ENCODE measurements around the gene TNIP3.
A peak's percentile ranks its signal among the peaks of the same experiment; 100 is the strongest.
"Not testable (repeated sequence)": the region's sequence is repeated elsewhere in the genome, so short reads cannot be mapped to it uniquely, and the experiment has no call there.

The TNIP3 gene, protein sequence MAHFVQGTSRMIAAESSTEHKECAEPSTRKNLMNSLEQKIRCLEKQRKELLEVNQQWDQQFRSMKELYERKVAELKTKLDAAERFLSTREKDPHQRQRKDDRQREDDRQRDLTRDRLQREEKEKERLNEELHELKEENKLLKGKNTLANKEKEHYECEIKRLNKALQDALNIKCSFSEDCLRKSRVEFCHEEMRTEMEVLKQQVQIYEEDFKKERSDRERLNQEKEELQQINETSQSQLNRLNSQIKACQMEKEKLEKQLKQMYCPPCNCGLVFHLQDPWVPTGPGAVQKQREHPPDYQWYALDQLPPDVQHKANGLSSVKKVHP

DNA sequence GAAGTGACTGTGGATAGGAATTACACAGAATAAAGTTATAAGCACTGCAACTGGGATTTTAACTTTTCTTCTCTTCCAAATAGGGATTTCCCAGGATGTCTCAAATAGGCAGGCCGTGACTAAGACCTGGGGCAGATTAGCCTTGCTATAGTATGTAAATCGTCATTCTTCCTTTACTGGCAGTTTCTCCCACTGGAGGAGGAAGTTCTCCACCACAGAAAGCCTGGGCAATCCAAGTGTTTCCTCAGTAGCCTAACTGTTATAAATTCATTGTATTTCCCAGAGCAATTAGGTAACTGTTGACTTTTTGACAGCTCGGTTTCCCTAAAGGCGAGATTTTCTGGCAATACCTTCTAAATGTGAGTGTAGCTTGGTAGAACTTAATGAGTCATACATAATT lies at the start of gene TNIP3:
Gene TNIP3, minus strand, starts transcription at position 31 of the 400 bp plus-strand sequence. CDS start 196 bp downstream, outside the sequence.
- no peak for DNase-seq

GRCh38 chr4:121212806-121213205 lies 48.7 kb upstream of the TNIP3 start:
- no peak for DNase-seq

GRCh38 chr4:121209171-121209570 lies 45.0 kb upstream of the TNIP3 start:
- DNase-seq = no peak

DNA sequence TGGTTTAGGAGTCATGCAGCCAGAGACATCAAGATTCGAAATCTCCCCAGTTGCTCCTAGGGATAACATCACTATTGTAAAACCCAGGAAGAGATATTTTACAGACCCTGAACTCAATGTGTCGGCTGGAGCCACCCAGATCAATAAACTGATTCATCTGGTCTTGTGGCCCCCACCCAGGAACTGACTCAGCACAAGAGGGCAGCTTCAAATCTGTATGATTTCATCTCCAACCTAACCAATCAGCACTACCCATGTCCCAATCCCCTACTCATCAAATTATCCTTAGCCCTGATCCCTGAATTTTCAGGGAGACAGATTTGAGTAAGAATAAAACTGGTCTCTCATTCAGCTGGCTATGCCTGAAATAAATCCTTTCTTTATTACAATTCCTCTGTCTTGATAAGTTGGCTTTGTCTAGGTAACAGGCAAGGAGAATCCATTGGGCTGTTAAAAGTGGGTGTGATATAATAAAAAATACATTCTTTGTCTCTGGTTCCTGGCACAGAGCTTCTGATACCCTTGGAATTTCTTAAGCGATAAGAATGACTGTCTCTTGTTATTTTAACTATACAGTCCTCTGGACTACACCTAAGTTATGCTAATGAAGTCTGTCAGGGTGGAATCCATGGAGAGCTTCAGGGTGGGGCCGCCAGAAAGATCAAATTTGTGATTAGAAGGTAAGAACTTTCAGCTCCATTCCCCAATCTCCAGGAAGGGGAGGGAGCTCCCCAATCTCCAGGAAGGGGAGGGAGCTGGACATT lies 44.3 kb upstream of the TNIP3 start:
- DNase-seq = no peak

GRCh38 chr4:121205777-121206176 lies 41.7 kb upstream of the TNIP3 start:
- not testable (repeated sequence) for DNase-seq

GRCh38 chr4:121200795-121201472 lies 36.8 kb upstream of the TNIP3 start:
- DNase-seq = no peak

DNA sequence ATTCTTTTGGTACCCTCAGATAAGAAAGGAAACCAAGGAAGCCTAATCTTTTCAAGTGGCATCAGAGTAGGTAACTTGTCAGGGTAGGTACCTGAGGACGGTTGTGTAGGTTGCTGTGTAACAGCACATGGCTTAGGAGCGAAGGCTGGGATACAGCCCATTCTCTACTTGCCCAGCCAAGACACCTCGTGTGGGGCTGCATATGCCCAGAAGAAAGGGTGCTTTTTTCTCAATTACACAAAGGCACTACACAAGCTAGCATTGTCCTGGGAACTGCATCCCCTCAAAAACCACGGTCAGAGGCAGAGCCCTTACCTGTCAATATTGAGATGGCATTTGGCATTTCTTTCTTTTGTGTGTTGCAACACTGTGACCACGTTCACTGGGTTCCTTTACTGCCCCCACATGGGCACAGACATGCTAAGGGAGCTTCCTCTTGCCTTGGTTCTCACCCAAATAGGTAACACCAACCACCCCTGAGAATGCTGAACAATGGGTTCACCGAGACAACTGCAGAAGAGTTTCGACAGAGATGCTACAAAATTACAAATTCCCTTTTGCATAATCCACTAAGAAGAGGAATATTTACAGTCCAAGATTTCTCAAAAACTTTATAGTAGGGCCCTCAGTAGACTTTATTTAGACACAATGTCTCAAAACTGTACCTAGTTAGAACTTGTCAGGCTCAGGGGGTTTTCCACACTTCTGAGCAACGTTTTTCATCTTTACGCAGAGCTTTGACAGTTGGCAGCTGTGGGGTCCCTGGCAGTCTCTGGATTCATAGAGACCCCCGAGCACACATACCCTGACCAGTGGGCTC lies 35.8 kb upstream of the TNIP3 start:
- DNase-seq = no peak

DNA sequence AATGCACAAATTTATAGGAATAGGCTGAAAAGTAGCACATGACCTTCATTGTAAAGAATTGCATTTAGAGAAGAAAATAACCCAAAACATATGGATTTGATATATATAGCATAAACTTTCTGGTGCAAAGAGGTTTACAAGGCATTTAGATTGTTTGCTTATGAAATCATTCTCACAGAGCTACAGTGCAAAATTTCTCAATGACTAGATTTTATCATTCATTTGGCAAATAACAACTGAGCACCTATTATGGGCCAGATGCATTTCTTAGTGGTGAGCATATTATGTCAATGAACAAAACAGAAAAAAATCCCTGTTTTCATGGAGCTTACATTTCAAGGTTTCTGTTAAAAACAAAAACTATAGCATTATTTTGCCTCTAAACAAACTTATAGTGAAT lies 34.1 kb upstream of the TNIP3 start:
- DNase-seq = no peak

DNA sequence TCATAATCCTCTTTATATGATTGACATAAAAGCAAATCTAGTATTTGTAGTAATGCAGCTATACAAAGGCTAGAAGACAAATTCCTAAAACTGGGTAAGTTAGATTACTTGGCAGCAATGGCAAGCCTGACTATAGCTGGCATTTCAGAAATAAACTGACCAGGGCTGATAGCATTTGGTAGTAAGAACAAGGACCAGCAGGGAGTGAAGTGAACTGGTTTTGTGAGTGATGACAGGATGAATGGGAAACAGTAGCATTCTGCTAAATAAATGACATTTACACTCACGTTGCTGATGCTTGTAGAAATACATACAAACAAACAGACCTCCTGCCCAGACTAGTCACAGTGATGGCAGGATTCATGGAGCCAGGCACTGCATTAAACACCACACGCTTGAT lies 31.5 kb upstream of the TNIP3 start:
- DNase-seq = no peak

DNA sequence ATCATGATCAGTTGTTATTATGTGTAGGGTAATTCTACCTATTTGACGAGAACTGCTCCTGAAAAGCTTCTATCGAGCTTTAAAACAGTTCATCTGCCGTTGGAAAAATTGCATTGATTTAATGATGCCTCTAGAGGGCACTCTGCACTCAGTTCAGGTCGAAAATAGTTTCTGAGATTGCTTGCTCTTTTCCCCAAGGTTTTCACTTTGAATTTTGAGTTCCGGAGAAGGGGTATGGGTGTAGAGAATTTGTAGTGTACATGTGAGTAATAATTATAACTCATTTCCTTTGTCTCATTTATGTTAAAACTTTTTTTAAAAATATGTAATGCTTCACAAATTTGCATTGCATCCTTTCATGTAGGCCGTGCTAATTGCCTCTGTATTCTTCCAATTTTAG lies 28.4 kb upstream of the TNIP3 start:
- peak; percentile 1 for DNase-seq

- no peak for DNase-seq
Measured at GRCh38 chr4:121192013-121192412, 27.9 kb upstream of the TNIP3 start.

DNA sequence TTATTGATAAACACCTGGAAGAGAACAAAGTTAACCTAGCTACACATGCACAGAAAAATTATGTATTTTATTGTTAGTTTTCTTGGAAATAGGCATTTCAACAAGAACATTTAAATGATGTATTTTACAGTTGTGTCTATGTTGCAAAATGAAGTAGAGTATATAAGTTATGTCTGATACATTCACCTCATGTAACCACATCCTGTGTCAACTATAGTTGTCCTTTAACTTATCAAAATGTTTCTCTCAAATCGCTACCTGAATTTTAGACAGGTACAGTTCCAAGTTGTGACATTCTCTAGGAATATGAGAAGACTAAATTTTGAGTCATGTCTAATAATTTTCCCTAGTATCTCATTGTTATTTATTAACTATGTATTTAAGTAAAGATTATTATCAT lies 27.2 kb upstream of the TNIP3 start:
- DNase-seq = no peak

DNA sequence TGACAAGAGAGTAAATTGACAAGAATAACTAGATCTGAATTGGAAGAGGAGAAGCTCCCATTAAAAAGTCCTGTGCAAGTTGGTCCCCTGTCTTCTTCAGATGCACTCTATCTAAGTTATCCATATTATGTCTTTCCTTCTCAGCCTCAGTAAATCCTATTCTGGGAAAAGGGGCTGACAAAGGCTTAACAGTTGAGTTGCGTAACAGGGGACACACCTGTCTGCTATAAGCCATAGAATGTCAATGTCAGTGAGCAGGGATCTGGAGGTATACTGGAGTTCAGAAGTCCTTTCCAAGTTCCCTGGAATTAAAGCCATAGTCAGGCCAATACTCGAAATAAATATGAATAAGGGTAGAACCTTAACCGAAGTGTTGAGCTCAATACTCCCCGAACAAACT lies 26.3 kb upstream of the TNIP3 start:
- DNase-seq = no peak

- no peak for DNase-seq
Measured at GRCh38 chr4:121189326-121190215, 25.4 kb upstream of the TNIP3 start.

DNA sequence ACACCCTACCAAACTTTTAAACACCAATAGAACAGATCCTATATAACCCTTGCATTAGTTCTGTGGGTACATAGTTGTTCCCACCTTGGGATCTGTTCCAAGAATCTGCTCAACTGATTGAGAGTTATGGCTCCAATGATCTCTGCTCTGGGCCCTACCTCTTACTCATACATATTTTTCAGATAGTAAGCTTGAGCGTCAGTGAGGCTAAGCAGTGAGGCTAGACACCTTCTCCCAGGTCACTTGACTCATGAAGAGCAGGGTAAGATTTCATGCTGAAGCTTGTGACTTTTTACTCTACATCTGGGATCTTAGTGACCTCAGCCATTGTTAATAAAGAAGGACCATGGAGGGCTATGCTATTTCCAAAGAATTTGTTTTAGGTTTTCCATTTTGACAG lies 23.1 kb upstream of the TNIP3 start:
- DNase-seq = no peak

DNA sequence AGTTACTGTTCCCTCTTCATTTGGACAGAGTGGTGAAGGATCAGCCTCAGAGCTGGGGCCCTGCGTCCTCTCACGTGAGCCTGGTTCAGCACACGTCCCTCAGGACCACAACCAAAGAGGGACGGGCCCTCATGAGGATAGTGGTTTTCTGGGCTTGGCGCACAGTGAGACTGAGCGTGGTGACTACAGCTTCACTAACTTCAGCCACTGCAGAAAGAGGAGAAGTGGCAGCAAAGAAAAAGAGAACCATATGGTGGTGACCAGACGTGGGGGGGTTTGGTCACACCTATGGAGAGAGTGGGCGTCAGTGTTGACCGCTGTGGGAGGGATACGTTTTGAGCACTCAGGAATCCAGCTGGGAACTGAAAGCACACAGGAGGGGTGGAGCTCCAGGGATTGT lies 21.8 kb upstream of the TNIP3 start:
- no peak for DNase-seq

DNA sequence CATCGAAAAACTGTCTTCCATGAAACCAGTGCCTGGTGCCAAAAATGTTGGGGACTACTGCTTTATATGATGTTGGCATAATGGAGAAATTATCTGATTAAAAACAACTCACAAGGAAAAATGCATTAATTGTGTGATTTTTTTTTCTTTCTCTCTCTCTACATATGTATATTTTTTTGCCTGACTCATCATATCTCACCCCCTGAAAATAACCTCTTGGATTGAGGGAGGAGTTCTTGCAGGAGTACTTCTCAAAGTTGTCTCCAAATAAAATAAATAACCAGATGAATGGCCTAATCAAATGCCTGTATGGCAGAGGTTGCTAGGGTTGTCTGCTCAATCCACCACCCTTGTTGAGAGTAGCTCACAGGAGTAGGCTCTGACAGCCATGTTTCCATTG lies 19.9 kb upstream of the TNIP3 start:
- DNase-seq = no peak

GRCh38 chr4:121183361-121183760 lies 19.2 kb upstream of the TNIP3 start:
- no peak for DNase-seq

DNA sequence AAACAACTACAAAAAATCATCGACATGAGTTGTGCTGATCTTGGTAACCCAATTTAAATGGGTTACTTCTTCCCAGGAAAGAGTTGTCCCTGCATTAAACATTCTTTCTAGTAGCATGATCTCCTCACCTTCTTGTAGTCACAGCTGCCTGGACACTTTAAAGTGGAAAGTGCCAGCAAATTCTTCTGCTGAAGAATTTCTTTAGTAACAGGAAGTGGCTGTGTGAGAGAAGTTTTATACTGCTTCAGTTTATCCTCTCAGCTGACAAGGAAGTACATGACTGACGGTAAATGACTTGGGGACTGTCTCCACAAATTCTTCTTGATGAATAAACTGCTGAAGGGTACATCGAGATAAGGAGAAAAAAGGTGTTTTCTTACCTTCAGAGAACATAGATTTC lies 18.2 kb upstream of the TNIP3 start:
- DNase-seq = no peak

GRCh38 chr4:121181493-121181892 lies 17.4 kb upstream of the TNIP3 start:
- DNase-seq = no peak

- no peak for DNase-seq
Measured at GRCh38 chr4:121180558-121180957, 16.4 kb upstream of the TNIP3 start.
